Measurements from ENCODE around the gene AP1M2.

Gene AP1M2

DNA sequence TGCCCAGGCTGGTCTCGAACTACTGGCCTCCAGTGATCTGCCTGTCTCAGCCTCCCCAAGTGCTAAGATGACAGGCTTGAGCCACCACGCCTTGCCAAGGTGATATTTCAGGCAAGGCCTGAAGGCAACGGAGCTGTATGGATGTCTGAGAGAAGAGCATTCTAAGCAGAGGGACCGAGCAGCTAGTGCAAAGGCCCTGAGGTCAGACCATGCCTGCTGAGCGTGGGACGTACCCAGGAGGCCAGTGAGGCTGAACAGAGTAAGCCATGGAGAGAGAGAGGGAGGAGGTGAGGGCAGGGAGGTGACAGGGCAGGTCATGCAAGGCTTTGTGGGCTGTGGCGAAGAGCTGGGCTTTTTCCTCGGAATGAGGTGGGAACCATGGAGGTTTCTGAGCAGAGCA, 34.9 kb upstream of the AP1M2 start:
- Histone ChIP-seq H3K79me2 (ENCODE audit: control insufficient read depth, insufficient read depth, low read length, poor library complexity) (peaks cover 7% of the 10 kb centered on the region), H3K23ac (ENCODE audit: low read length) (no peak overlapping the region), H2BK12ac (ENCODE audit: low read length) (peak overlapping the region; percentile 23), H4K91ac (ENCODE audit: low read depth, low read length) (no peak overlapping the region), H3K36me3 (ENCODE audit: control insufficient read depth in 1 of 2, insufficient read depth in 2 of 2, low read length in 2 of 2) (peaks cover 0 to 2% of the 10 kb centered on the region in 2 experiments), H3K4me3 (ENCODE audit: low read depth, low read length) (no peak overlapping the region), H2AFZ (ENCODE audit: insufficient read depth, low read length, poor library complexity) (no peak overlapping the region), H3K14ac (ENCODE audit: low read length) (no peak overlapping the region), H2AK5ac (ENCODE audit: low read length) (peak overlapping the region; percentile 45), H2BK120ac (ENCODE audit: insufficient read depth, low read length, poor library complexity) (no peak overlapping the region), H3K27ac (ENCODE audit: low read depth, low read length) (no peak overlapping the region), H4K8ac (ENCODE audit: low read depth, low read length) (peak overlapping the region; percentile 8), H3K79me1 (ENCODE audit: low read length) (peaks cover 33% of the 10 kb centered on the region), H3K27me3 (ENCODE audit: insufficient read depth, low read length) (no peaks in the 10 kb centered on the region), H3K9me3 (ENCODE audit: insufficient read depth, low read depth, low read length) (no peaks in the 10 kb centered on the region), H2BK5ac (ENCODE audit: low read depth, low read length, poor library complexity) (no peak overlapping the region), H3K4ac (ENCODE audit: low read depth, low read length) (no peak overlapping the region), H4K12ac (ENCODE audit: low read depth, low read length) (no peak overlapping the region), H3K18ac (ENCODE audit: low read length) (no peak overlapping the region), H3K4me1 (ENCODE audit: control insufficient read depth in 1 of 2, insufficient read depth in 2 of 2, low read length in 2 of 2) (peaks cover 32 to 35% of the 10 kb centered on the region in 2 experiments), H3K9ac (ENCODE audit: low read length) (no peak overlapping the region), H3K4me2 (ENCODE audit: low read length) (no peak overlapping the region)
- no peak for DNase-seq
- WGBS (ENCODE audit: extremely low coverage, insufficient coverage, insufficient read length), result no CpG with 5 or more reads among the region's 8 CpGs

DNA sequence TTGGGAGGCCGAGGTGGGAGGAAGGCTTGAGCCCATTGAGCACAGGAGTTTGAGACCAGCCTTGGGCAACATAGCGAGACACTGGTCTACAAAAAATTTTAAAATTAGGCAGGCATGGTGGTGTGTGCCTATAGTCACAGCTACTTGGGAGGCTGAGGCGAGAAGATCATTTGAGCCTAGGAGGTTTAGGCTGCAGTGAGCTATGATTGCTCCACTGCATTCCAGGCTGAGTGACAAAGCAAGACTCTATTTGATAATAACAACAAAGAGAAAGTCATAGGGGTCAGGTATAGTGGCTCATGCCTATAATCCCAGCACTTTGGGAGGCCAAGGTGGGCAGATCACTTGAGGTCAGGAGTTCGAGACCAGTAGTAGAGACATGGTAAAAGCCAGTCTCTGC, 33.7 kb upstream of the AP1M2 start:
- no CpG with 5 or more reads among the region's 4 CpGs for WGBS (ENCODE audit: extremely low coverage, insufficient coverage, insufficient read length)
- peak; percentile 79 to 91 for DNase-seq

DNA sequence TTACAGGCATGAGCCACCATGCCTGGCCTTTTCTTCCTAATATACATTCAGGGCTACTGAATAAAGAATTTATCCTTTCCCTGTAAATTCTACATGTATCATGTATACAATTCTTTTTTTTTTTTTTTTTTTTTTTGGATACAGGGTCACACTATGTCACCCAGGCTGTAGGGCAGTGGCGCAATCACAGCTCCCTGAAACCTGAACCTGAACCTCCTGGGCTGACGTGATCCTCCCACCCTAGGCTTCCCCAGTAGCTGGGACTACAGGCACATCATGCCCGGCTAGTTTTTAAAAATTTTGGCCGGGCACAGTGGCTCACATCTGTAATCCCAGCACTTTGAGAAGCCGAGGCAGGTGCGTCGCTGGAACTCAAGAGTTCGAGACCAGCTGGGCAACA, 31.7 kb upstream of the AP1M2 start:
- no peak overlapping the region for H4K12ac ChIP-seq (ENCODE audit: low read depth, low read length)
- H3K79me1 ChIP-seq (ENCODE audit: low read length), result peaks cover 18% of the 10 kb centered on the region
- no peak overlapping the region for H3K4me3 ChIP-seq (ENCODE audit: low read depth, low read length)
- peak overlapping the region; percentile 31 for H3K4ac ChIP-seq (ENCODE audit: low read depth, low read length)
- H4K91ac ChIP-seq (ENCODE audit: low read depth, low read length), result peak overlapping the region; percentile 57
- H2AK5ac ChIP-seq (ENCODE audit: low read length), result no peak overlapping the region
- WGBS (ENCODE audit: extremely low coverage, insufficient coverage, insufficient read length), result no CpG with 5 or more reads among the region's 8 CpGs
- H3K9ac ChIP-seq (ENCODE audit: low read length), result no peak overlapping the region
- H3K18ac ChIP-seq (ENCODE audit: low read length), result peak overlapping the region; percentile 56
- H2BK5ac ChIP-seq (ENCODE audit: low read depth, low read length, poor library complexity), result peak overlapping the region; percentile 43
- H3K27me3 ChIP-seq (ENCODE audit: insufficient read depth, low read length), result no peaks in the 10 kb centered on the region
- no peak overlapping the region for H2BK120ac ChIP-seq (ENCODE audit: insufficient read depth, low read length, poor library complexity)
- peaks cover 21 to 24% of the 10 kb centered on the region in 2 experiments for H3K4me1 ChIP-seq (ENCODE audit: control insufficient read depth in 1 of 2, insufficient read depth in 2 of 2, low read length in 2 of 2)
- no peak overlapping the region for H3K14ac ChIP-seq (ENCODE audit: low read length)
- H4K8ac ChIP-seq (ENCODE audit: low read depth, low read length), result no peak overlapping the region
- H2BK12ac ChIP-seq (ENCODE audit: low read length), result peak overlapping the region; percentile 45
- H3K4me2 ChIP-seq (ENCODE audit: low read length), result no peak overlapping the region
- no peak overlapping the region for H2AFZ ChIP-seq (ENCODE audit: insufficient read depth, low read length, poor library complexity)
- H3K9me3 ChIP-seq (ENCODE audit: insufficient read depth, low read depth, low read length), result no peaks in the 10 kb centered on the region
- no peak for DNase-seq
- H3K79me2 ChIP-seq (ENCODE audit: control insufficient read depth, insufficient read depth, low read length, poor library complexity), result no peaks in the 10 kb centered on the region
- no peak overlapping the region for H3K27ac ChIP-seq (ENCODE audit: low read depth, low read length)
- H3K36me3 ChIP-seq (ENCODE audit: control insufficient read depth in 1 of 2, insufficient read depth in 2 of 2, low read length in 2 of 2), result peaks cover 0 to 2% of the 10 kb centered on the region in 2 experiments
- H3K23ac ChIP-seq (ENCODE audit: low read length), result no peak overlapping the region

More for the DNA sequence above, 33.7 kb upstream of the AP1M2 start:
- Histone ChIP-seq H3K14ac (ENCODE audit: low read length) (no peak overlapping the region), H3K4me3 (ENCODE audit: low read depth, low read length) (no peak overlapping the region), H3K4me1 (ENCODE audit: control insufficient read depth in 1 of 2, insufficient read depth in 2 of 2, low read length in 2 of 2) (peaks cover 30 to 31% of the 10 kb centered on the region in 2 experiments), H4K91ac (ENCODE audit: low read depth, low read length) (peak overlapping the region; percentile 61), H3K23ac (ENCODE audit: low read length) (no peak overlapping the region), H3K36me3 (ENCODE audit: control insufficient read depth in 1 of 2, insufficient read depth in 2 of 2, low read length in 2 of 2) (peaks cover 0 to 2% of the 10 kb centered on the region in 2 experiments), H3K79me2 (ENCODE audit: control insufficient read depth, insufficient read depth, low read length, poor library complexity) (peaks cover 4% of the 10 kb centered on the region), H4K8ac (ENCODE audit: low read depth, low read length) (no peak overlapping the region), H2BK120ac (ENCODE audit: insufficient read depth, low read length, poor library complexity) (no peak overlapping the region), H3K27me3 (ENCODE audit: insufficient read depth, low read length) (no peaks in the 10 kb centered on the region), H2BK5ac (ENCODE audit: low read depth, low read length, poor library complexity) (no peak overlapping the region), H3K4ac (ENCODE audit: low read depth, low read length) (no peak overlapping the region), H2AFZ (ENCODE audit: insufficient read depth, low read length, poor library complexity) (no peak overlapping the region), H3K9ac (ENCODE audit: low read length) (no peak overlapping the region), H3K4me2 (ENCODE audit: low read length) (no peak overlapping the region), H3K79me1 (ENCODE audit: low read length) (peaks cover 29% of the 10 kb centered on the region), H3K18ac (ENCODE audit: low read length) (no peak overlapping the region), H3K9me3 (ENCODE audit: insufficient read depth, low read depth, low read length) (no peaks in the 10 kb centered on the region), H3K27ac (ENCODE audit: low read depth, low read length) (no peak overlapping the region), H2BK12ac (ENCODE audit: low read length) (no peak overlapping the region), H2AK5ac (ENCODE audit: low read length) (no peak overlapping the region), H4K12ac (ENCODE audit: low read depth, low read length) (no peak overlapping the region)

DNA sequence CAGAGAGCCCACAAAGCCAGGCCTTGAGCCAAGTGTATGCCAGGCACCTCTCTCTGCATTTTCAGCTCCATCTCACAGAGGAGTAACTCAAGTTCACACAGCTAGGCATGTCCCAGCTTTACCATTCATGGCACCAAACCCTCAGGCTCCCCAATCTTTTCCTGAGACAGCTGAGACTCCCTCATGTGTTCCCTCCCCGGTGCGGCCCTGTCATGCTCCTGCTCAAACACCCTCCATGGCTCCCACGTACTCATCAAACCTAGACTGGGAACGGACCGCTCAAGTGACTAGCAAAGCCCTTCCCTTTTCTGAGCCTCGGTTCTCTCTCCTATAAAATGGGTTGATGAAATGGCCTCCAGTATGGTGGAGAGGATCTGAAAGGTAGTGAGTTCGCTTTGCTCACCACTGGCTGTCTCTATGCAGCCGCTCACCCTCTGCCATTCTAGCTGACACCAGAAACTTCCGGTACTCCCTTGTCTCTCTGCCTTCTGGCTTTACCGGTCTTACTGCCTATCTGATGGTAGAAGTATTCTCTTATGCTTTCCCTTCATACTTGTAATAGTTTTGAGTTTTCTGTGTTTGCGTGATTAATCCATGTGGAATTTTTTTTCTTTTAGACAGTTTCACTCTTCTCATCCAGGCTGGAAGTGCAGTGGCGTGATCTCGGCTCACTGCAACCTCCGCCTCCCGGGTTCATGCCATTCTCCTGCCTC, 30.5 kb upstream of the AP1M2 start:
- Histone ChIP-seq H2AK5ac (ENCODE audit: low read length) (no peak overlapping the region), H4K12ac (ENCODE audit: low read depth, low read length) (no peak overlapping the region), H2AFZ (ENCODE audit: insufficient read depth, low read length, poor library complexity) (no peak overlapping the region), H3K27me3 (ENCODE audit: insufficient read depth, low read length) (no peaks in the 10 kb centered on the region), H3K18ac (ENCODE audit: low read length) (peak overlapping the region; percentile 12), H3K36me3 (ENCODE audit: control insufficient read depth in 1 of 2, insufficient read depth in 2 of 2, low read length in 2 of 2) (peaks cover 2 to 7% of the 10 kb centered on the region in 2 experiments), H2BK120ac (ENCODE audit: insufficient read depth, low read length, poor library complexity) (peak overlapping the region; percentile 15), H3K4ac (ENCODE audit: low read depth, low read length) (no peak overlapping the region), H3K9ac (ENCODE audit: low read length) (no peak overlapping the region), H2BK12ac (ENCODE audit: low read length) (peak overlapping the region; percentile 25), H3K27ac (ENCODE audit: low read depth, low read length) (peak overlapping the region; percentile 79), H3K4me2 (ENCODE audit: low read length) (peak overlapping the region; percentile 3), H4K8ac (ENCODE audit: low read depth, low read length) (no peak overlapping the region), H3K4me1 (ENCODE audit: control insufficient read depth in 1 of 2, insufficient read depth in 2 of 2, low read length in 2 of 2) (peaks cover 15 to 16% of the 10 kb centered on the region in 2 experiments), H4K91ac (ENCODE audit: low read depth, low read length) (peak overlapping the region; percentile 53), H3K14ac (ENCODE audit: low read length) (peak overlapping the region; percentile 28), H3K79me2 (ENCODE audit: control insufficient read depth, insufficient read depth, low read length, poor library complexity) (no peaks in the 10 kb centered on the region), H2BK5ac (ENCODE audit: low read depth, low read length, poor library complexity) (peak overlapping the region; percentile 5), H3K9me3 (ENCODE audit: insufficient read depth, low read depth, low read length) (no peaks in the 10 kb centered on the region), H3K4me3 (ENCODE audit: low read depth, low read length) (no peak overlapping the region), H3K23ac (ENCODE audit: low read length) (no peak overlapping the region), H3K79me1 (ENCODE audit: low read length) (peaks cover 13% of the 10 kb centered on the region)
- whole genome bisulfite sequencing (ENCODE audit: extremely low coverage, insufficient coverage, insufficient read length), result no CpG with 5 or more reads among the region's 15 CpGs
- peak; percentile 92 to 97 for DNase-seq
